Caco-2 (cell line): Measurements from ENCODE around the gene AGRN. TPM values are rescaled to one million over a fixed set of nuclear protein-coding genes. Genes with fewer than 3 reads are reported as not detected.
"Not testable (repeated sequence)": the region's sequence is repeated elsewhere in the genome, so short reads cannot be mapped to it uniquely, and the experiment has no call there.

Source experiments
- BruUV-seq: library from RNA; stranded (reverse); fragments of 400-500 nt; replicated peaks from 2 replicates; lab custom pipeline; 2021; lab: Mats Ljungman, UMichigan
- CTCF ChIA-PET: fragments of 300-600 bp; sonication (Branson Sonifier 250); formaldehyde crosslinking; loops from one replicate; lab custom pipeline; 2022; ENCODE audit warnings: antibody characterized with exemption; lab: Charles Lee
- POLR2A ChIA-PET: fragments of 300-600 bp; sonication (Branson Sonifier 250); formaldehyde crosslinking; loops from one replicate; lab custom pipeline; 2022; ENCODE audit warnings: antibody characterized with exemption; lab: Charles Lee
- DNase-seq, 2 experiments: peaks; one replicate each; pipeline versions ENCODE4 v3.0.0 to v3.0.0-alpha.2; 2020 to 2022
- H3K27me3 ChIP-seq: replicated peaks from 2 replicates; pipeline ENCODE4 v1.6.0; 2011; ENCODE audit warnings: low read length; ENCODE audit not compliant: control insufficient read depth, insufficient read depth
- H3K36me3 ChIP-seq: 2 replicates; pipeline ENCODE4 v1.5.1; 2011; ENCODE audit warnings: low read length; ENCODE audit not compliant: control insufficient read depth, insufficient read depth
- H3K4me1 ChIP-seq: fragments of 250-450 bp; sonication (Bioruptor Pico); 2 replicates; pipeline ENCODE4 v1.5.1; 2020; ENCODE audit warnings: mild to moderate bottlenecking
- H3K4me3 ChIP-seq: 2 replicates; pipeline ENCODE4 v1.5.1; 2011; ENCODE audit warnings: low read depth, mild to moderate bottlenecking, control low read depth, low read length
- H3K9me3 ChIP-seq: fragments of 250-450 bp; sonication (Bioruptor Pico); 2 replicates; pipeline ENCODE4 v1.5.1; 2020; ENCODE audit warnings: mild to moderate bottlenecking, moderate library complexity
- H3K27ac Mint-ChIP-seq: one replicate; pipeline ENCODE4 v1.8.0; 2022; ENCODE audit warnings: mixed read lengths; ENCODE audit not compliant: unreplicated experiment
- H3K27me3 Mint-ChIP-seq: one replicate; pipeline ENCODE4 v1.8.0; 2022; ENCODE audit warnings: mixed read lengths; ENCODE audit not compliant: insufficient read depth, unreplicated experiment
- H3K36me3 Mint-ChIP-seq: one replicate; pipeline ENCODE4 v1.8.0; 2022; ENCODE audit warnings: mild to moderate bottlenecking, mixed read lengths; ENCODE audit not compliant: insufficient read depth, unreplicated experiment
- H3K4me1 Mint-ChIP-seq: one replicate; pipeline ENCODE4 v1.8.0; 2022; ENCODE audit warnings: low read depth, mixed read lengths; ENCODE audit not compliant: unreplicated experiment
- H3K4me3 Mint-ChIP-seq: one replicate; pipeline ENCODE4 v1.8.0; 2022; ENCODE audit warnings: mild to moderate bottlenecking, moderate library complexity, mixed read lengths; ENCODE audit not compliant: unreplicated experiment
- H3K9me3 Mint-ChIP-seq: one replicate; pipeline ENCODE4 v1.8.0; 2022; ENCODE audit warnings: mixed read lengths; ENCODE audit not compliant: unreplicated experiment
- CTCF ChIP-seq, 2 experiments: fragments of 200-600 bp in 1 of 2; IDR thresholded peaks; 1 replicate in 1 of 2; 2 replicates in 1 of 2; pipeline versions ENCODE4 v1.5.1 to v1.8.0; 2011 to 2022; ENCODE audit warnings: antibody characterized with exemption in 1 of 2, control low read depth in 1 of 2, inconsistent platforms in 1 of 2, low read depth in 1 of 2, low read length in 1 of 2, mild to moderate bottlenecking in 1 of 2, moderate library complexity in 1 of 2; ENCODE audit not compliant: insufficient read depth in 1 of 2, severe bottlenecking in 1 of 2, unreplicated experiment in 1 of 2
- intact Hi-C: fragments of 100-400 bp; cut with micrococcal nuclease; formaldehyde crosslinking; loops from one replicate; pipeline ENCODE4 v1.10.0; 2022; ENCODE audit not compliant: unreplicated experiment
- total RNA-seq: library from RNA; stranded (reverse); gene quantifications from 2 replicates; pipeline ENCODE4 v1.2.3, GENCODE V29; 2022

The AGRN gene
- total RNA-seq, 1 experiment from 2014 or later, result 176 TPM

GRCh38 chr1:1055841-1056736, 36.2 kb downstream of the AGRN start:
- no peak overlapping the region for H3K27ac Mint-ChIP-seq
- H3K4me1 ChIP-seq, result peaks cover 19% of the 10 kb centered on the region
- intact Hi-C loops, result no loop called here
- POLR2A ChIA-PET, result no interaction called here
- H3K36me3 Mint-ChIP-seq, result peaks cover 72% of the 10 kb centered on the region
- H3K9me3 ChIP-seq, result no peaks in the 10 kb centered on the region
- no peaks in the 10 kb centered on the region for H3K27me3 ChIP-seq
- no peak overlapping the region for H3K4me3 ChIP-seq
- no peaks in the 10 kb centered on the region for H3K9me3 Mint-ChIP-seq
- CTCF ChIA-PET, result no interaction called here
- H3K4me1 Mint-ChIP-seq, result peaks cover 7% of the 10 kb centered on the region
- BruUV-seq, result no TSS peak
- H3K4me3 Mint-ChIP-seq, result no peak overlapping the region
- no peaks in the 10 kb centered on the region for H3K27me3 Mint-ChIP-seq
- H3K36me3 ChIP-seq, result no peaks in the 10 kb centered on the region
- DNase-seq, result no peak
- no peak for TF ChIP-seq CTCF (IDR thresholded peaks at IDR 0.05; ENCODE audit: insufficient read depth in 1 of 2, low read depth in 1 of 2, low read length in 1 of 2, severe bottlenecking in 1 of 2, unreplicated experiment in 1 of 2)

GRCh38 chr1:1057769-1058087, 37.8 kb downstream of the AGRN start:
- H3K36me3 ChIP-seq, POLR2A ChIA-PET, H3K27me3 Mint-ChIP-seq, H3K9me3 ChIP-seq, H3K4me3 ChIP-seq, DNase-seq, BruUV-seq, H3K9me3 Mint-ChIP-seq, H3K4me1 Mint-ChIP-seq, H3K27me3 ChIP-seq: not testable (repeated sequence)
- CTCF ChIA-PET, result interaction anchor here (1.3 kb wide), 1 partner anchor 44 kb away, joined by 3 read pairs; the partner anchor contains the start of gene ISG15
- H3K4me3 Mint-ChIP-seq, result peak overlapping the region; percentile 80
- intact Hi-C loops, result loop anchor here (2.0 kb wide), 2 partner anchors 19 to 43 kb away; no protein-coding TSS in a partner anchor
- H3K36me3 Mint-ChIP-seq, result peaks cover 59% of the 10 kb centered on the region
- peak overlapping the region; percentile 51 for H3K27ac Mint-ChIP-seq
- peaks cover 19% of the 10 kb centered on the region for H3K4me1 ChIP-seq

- Mint-ChIP-seq H3K27me3 (no peaks in the 10 kb centered on the region), H3K27ac (peak overlapping the region; percentile 51), H3K36me3 (peaks cover 54% of the 10 kb centered on the region), H3K4me3 (peak overlapping the region; percentile 80), H3K4me1 (peaks cover 7% of the 10 kb centered on the region), H3K9me3 (no peaks in the 10 kb centered on the region)
- TF ChIP-seq CTCF (IDR thresholded peaks at IDR 0.05; ENCODE audit: insufficient read depth in 1 of 2, low read depth in 1 of 2, low read length in 1 of 2, severe bottlenecking in 1 of 2, unreplicated experiment in 1 of 2), result no peak
- ChIA-PET POLR2A (interaction anchor here (1.2 to 1.5 kb wide), 2 partner anchors 34 to 39 kb away, joined by 3 to 4 read pairs; partner anchors contain the start of gene AGRN), CTCF (interaction anchor here (0.6 to 1.5 kb wide), 3 partner anchors 45 to 215 kb away, joined by 3 to 5 read pairs (median 4); partner anchors contain the start of genes ISG15 and UBE2J2)
- TSS peak; percentile 45 for BruUV-seq
- intact Hi-C loops, result loop anchor here (2.0 kb wide), 2 partner anchors 19 to 43 kb away; no protein-coding TSS in a partner anchor
- peak; percentile 62 to 80 for DNase-seq
- no peaks in the 10 kb centered on the region for H3K36me3 ChIP-seq
- no peaks in the 10 kb centered on the region for H3K9me3 ChIP-seq
- no peaks in the 10 kb centered on the region for H3K27me3 ChIP-seq
- peak overlapping the region; percentile 64 for H3K4me3 ChIP-seq
- peaks cover 19% of the 10 kb centered on the region for H3K4me1 ChIP-seq
These were observed 38.4 kb downstream of the AGRN start for GRCh38 chr1:1058088-1058905.
